ENCODE measurements around the gene ZSCAN22. TPM values are rescaled to one million over a fixed set of nuclear protein-coding genes. Genes with fewer than 3 reads are reported as not detected.

ZSCAN22 gene
- total and polyA plus RNA-seq, 2 of the 13 experiments (the other 11 are each of a cell fraction or from before 2014, with no cell fraction given), result 2.5 to 3.5 TPM

DNA sequence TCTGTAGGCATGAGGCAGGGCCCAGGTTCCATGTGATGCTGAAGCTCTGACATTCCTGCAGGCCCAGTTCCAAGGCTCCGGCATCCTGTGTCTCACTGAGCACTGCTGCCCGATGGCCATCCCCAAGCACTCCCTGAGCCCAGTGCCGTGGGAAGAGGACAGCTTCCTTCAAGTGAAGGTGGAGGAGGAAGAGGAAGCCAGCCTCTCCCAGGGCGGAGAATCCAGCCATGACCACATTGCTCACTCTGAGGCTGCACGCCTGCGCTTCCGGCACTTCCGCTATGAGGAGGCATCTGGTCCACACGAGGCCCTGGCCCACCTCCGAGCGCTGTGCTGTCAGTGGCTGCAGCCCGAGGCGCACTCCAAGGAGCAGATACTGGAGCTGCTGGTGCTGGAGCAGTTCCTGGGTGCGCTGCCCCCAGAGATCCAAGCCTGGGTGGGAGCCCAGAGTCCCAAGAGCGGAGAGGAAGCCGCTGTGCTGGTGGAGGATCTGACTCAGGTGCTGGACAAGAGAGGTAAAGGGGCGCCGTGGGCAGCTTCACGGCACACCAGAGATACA, 8.0 kb downstream of the ZSCAN22 start:
- no peak for ATAC-seq
- Histone ChIP-seq H3K9me3 (ENCODE audit: low read length) (no peaks in the 10 kb centered on the region), H2AFZ (ENCODE audit: low read length) (no peak overlapping the region), H3K27ac (ENCODE audit: extremely low read length, insufficient read depth, low read length) (no peak overlapping the region), H3K4me1 (ENCODE audit: insufficient read depth, low read length) (0 out of 2 replicates have a peak, but pooled peaks cover 6% of the 10 kb centered on the region), H3K4me3 (replicated peaks in 1 of 3; ENCODE audit: insufficient read depth in 1 of 3, low read depth in 2 of 3, low read length in 3 of 3) (no peak overlapping the region), H4K20me1 (ENCODE audit: insufficient read depth, low read length) (no peaks in the 10 kb centered on the region), H3K4me2 (ENCODE audit: low read depth, low read length) (no peak overlapping the region), H3K27me3 (ENCODE audit: control insufficient read depth in 1 of 2, insufficient read depth in 2 of 2, low read length in 2 of 2) (no peaks in the 10 kb centered on the region), H3K9ac (ENCODE audit: insufficient read depth, low read depth, low read length) (no peak overlapping the region), H3K36me3 (replicated peaks in 1 of 2; ENCODE audit: control insufficient read depth in 1 of 2, insufficient read depth in 2 of 2, low read length in 2 of 2) (peaks cover 14 to 35% of the 10 kb centered on the region in 2 experiments; a peak in 4 of 5 replicates), H3K79me2 (ENCODE audit: insufficient read depth, low read length) (no peaks in the 10 kb centered on the region)
- POLR2A ChIA-PET, result no interaction called here
- no peak for DNase-seq (ENCODE audit: low spot score)
- FAIRE-seq, result no peak
- in situ Hi-C loops (cut with HindIII; ENCODE audit: extremely low pct_ligation_motif_present, low pct_unique_long_range_greater_than_20kb), result no loop called here
- BruUV-seq (replicated peaks), result no TSS peak
- 97% methylated on average over 14 of the region's 19 CpGs for WGBS (ENCODE audit: low lambda C conversion rate)
- CTCF ChIA-PET (ENCODE audit: low intra/inter-chr PET ratio, low total read pairs), result no interaction called here
- intact Hi-C loops (cut with micrococcal nuclease; ENCODE audit: unreplicated experiment), result no loop called here
- TF ChIP-seq FOSL2 (CRISPR knock-in tag; IDR thresholded peaks at IDR 0.05), result no peak
- TF ChIP-seq PHF21A (CRISPR knock-in tag; IDR thresholded peaks at IDR 0.05), result no peak
- TF ChIP-seq ZNF484 (CRISPR knock-in tag; IDR thresholded peaks at IDR 0.05; ENCODE audit: borderline replicate concordance, low read depth), result no peak
- no peak for TF ChIP-seq ZNF232 (CRISPR knock-in tag; IDR thresholded peaks at IDR 0.05; ENCODE audit: borderline replicate concordance)
- no peak for TF ChIP-seq ATF7 (IDR thresholded peaks at IDR 0.05)
- no peak for TF ChIP-seq ATF7 (CRISPR knock-in tag; IDR thresholded peaks at IDR 0.05)
- no peak for TF ChIP-seq ZNF546 (CRISPR knock-in tag; conservative IDR thresholded peaks at IDR 0.05)
- TF ChIP-seq, protein P1, sequence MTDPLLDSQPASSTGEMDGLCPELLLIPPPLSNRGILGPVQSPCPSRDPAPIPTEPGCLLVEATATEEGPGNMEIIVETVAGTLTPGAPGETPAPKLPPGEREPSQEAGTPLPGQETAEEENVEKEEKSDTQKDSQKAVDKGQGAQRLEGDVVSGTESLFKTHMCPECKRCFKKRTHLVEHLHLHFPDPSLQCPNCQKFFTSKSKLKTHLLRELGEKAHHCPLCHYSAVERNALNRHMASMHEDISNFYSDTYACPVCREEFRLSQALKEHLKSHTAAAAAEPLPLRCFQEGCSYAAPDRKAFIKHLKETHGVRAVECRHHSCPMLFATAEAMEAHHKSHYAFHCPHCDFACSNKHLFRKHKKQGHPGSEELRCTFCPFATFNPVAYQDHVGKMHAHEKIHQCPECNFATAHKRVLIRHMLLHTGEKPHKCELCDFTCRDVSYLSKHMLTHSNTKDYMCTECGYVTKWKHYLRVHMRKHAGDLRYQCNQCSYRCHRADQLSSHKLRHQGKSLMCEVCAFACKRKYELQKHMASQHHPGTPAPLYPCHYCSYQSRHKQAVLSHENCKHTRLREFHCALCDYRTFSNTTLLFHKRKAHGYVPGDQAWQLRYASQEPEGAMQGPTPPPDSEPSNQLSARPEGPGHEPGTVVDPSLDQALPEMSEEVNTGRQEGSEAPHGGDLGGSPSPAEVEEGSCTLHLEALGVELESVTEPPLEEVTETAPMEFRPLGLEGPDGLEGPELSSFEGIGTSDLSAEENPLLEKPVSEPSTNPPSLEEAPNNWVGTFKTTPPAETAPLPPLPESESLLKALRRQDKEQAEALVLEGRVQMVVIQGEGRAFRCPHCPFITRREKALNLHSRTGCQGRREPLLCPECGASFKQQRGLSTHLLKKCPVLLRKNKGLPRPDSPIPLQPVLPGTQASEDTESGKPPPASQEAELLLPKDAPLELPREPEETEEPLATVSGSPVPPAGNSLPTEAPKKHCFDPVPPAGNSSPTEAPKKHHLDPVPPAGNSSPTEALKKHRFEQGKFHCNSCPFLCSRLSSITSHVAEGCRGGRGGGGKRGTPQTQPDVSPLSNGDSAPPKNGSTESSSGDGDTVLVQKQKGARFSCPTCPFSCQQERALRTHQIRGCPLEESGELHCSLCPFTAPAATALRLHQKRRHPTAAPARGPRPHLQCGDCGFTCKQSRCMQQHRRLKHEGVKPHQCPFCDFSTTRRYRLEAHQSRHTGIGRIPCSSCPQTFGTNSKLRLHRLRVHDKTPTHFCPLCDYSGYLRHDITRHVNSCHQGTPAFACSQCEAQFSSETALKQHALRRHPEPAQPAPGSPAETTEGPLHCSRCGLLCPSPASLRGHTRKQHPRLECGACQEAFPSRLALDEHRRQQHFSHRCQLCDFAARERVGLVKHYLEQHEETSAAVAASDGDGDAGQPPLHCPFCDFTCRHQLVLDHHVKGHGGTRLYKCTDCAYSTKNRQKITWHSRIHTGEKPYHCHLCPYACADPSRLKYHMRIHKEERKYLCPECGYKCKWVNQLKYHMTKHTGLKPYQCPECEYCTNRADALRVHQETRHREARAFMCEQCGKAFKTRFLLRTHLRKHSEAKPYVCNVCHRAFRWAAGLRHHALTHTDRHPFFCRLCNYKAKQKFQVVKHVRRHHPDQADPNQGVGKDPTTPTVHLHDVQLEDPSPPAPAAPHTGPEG (CRISPR knock-in tag; IDR thresholded peaks at IDR 0.05), result no peak
- TF ChIP-seq XBP1 (CRISPR knock-in tag; IDR thresholded peaks at IDR 0.05), result no peak
